ENCODE results near the gene ASB5. TPM values are rescaled to one million over a fixed set of nuclear protein-coding genes. Genes with fewer than 3 reads are reported as not detected.

The ASB5 gene
- total and polyA plus RNA-seq, 2 of the 8 experiments (the other 6 are each of a cell fraction or from before 2014, with no cell fraction given) = 0.02 TPM; not detected in 1

- TF ChIP-seq RAD21 (IDR thresholded peaks at IDR 0.05 in 1 of 2, conservative IDR thresholded peaks at IDR 0.05 in 1 of 2; ENCODE audit: low read depth in 2 of 2, low read length in 2 of 2) (no peak), RBBP5 (IDR thresholded peaks at IDR 0.05; ENCODE audit: borderline replicate concordance, low read depth, low read length) (no peak)
Observed at GRCh38 chr4:176210579-176211296, 58.3 kb downstream of the ASB5 start (continued).

Measured in H1 (cell line).